Dermis microvascular lymphatic vessel endothelial cell (primary cell): Measurements from ENCODE around the gene DIP2C. TPM values are rescaled to one million over a fixed set of nuclear protein-coding genes. Genes with fewer than 3 reads are reported as not detected.
"Not testable (repeated sequence)": the region's sequence is repeated elsewhere in the genome, so short reads cannot be mapped to it uniquely, and the experiment has no call there.

Source experiments
- DNase-seq, 2 donors: peaks; one replicate each; pipeline versions ENCODE4 v3.0.0 to v3.0.0-alpha.2; 2010; ENCODE audit warnings: low read depth in 2 of 2
- total RNA-seq: library from RNA; depleted of rRNA; stranded (reverse); fragments of >200 nt; gene quantifications from 2 replicates; pipeline ENCODE4 v1.2.1, GENCODE V29; 2014

DIP2C gene
- 4.5 and 13.4 TPM in 2 replicates for total RNA-seq

GRCh38 chr10:689452-690371, at the start of gene DIP2C:
Gene DIP2C (minus strand): TSS chr10:689668. CDS start chr10:689578, 90 bp downstream.
- DNase-seq: peak; percentile 47 to 64

- no peak for DNase-seq
These were observed 45.0 kb upstream of the DIP2C start for GRCh38 chr10:734481-734880.

- no peak for DNase-seq
These were observed 43.6 kb upstream of the DIP2C start for GRCh38 chr10:733086-733485.

- DNase-seq: no peak
These were observed 39.7 kb upstream of the DIP2C start for GRCh38 chr10:729213-729612.

GRCh38 chr10:728603-729002, 39.1 kb upstream of the DIP2C start:
- DNase-seq: no peak

GRCh38 chr10:727162-727790, 37.8 kb upstream of the DIP2C start:
- DNase-seq: no peak

GRCh38 chr10:725786-726185, 36.3 kb upstream of the DIP2C start:
- peak in 1 of 2 donors; percentile 17 for DNase-seq

GRCh38 chr10:725302-725701, 35.8 kb upstream of the DIP2C start:
- no peak for DNase-seq

- DNase-seq: no peak
These were observed 34.5 kb upstream of the DIP2C start for GRCh38 chr10:723973-724372.

- DNase-seq: no peak
These were observed 33.0 kb upstream of the DIP2C start for GRCh38 chr10:722281-723060.

- no peak for DNase-seq
These were observed 28.8 kb upstream of the DIP2C start for GRCh38 chr10:718143-718700.

GRCh38 chr10:717458-717857, 28.0 kb upstream of the DIP2C start:
- no peak for DNase-seq

- DNase-seq: no peak
These were observed 27.4 kb upstream of the DIP2C start for GRCh38 chr10:716821-717220.

GRCh38 chr10:714214-714613, 24.7 kb upstream of the DIP2C start:
- DNase-seq: no peak

- no peak for DNase-seq
These were observed 23.1 kb upstream of the DIP2C start for GRCh38 chr10:712575-712974.

GRCh38 chr10:712089-712488, 22.6 kb upstream of the DIP2C start:
- no peak for DNase-seq

GRCh38 chr10:707861-708260, 18.4 kb upstream of the DIP2C start:
- DNase-seq: no peak

- no peak for DNase-seq
These were observed 18.0 kb upstream of the DIP2C start for GRCh38 chr10:707456-707855.

GRCh38 chr10:703118-703517, 13.7 kb upstream of the DIP2C start:
- no peak for DNase-seq

GRCh38 chr10:700183-700582, 10.7 kb upstream of the DIP2C start:
- DNase-seq: not testable (repeated sequence)

- no peak for DNase-seq
These were observed 7.8 kb upstream of the DIP2C start for GRCh38 chr10:697097-697875.
